GM10266 (cell line): ENCODE data around the gene EOMES.

Source experiments
- DNase-seq: peaks from one replicate; pipeline ENCODE4 v3.0.0; 2012; ENCODE audit errors: extremely low spot score
- CTCF ChIP-seq: IDR thresholded peaks from 2 replicates; pipeline ENCODE4 v1.5.1; 2012; ENCODE audit warnings: mild to moderate bottlenecking, low read depth; ENCODE audit not compliant: control insufficient read depth, insufficient read depth; ENCODE audit errors: missing control alignments

Gene EOMES

GRCh38 chr3:27671101-27671500 is 51.0 kb downstream of the EOMES start:
- DNase-seq = no peak
- TF ChIP-seq CTCF = no peak

DNA sequence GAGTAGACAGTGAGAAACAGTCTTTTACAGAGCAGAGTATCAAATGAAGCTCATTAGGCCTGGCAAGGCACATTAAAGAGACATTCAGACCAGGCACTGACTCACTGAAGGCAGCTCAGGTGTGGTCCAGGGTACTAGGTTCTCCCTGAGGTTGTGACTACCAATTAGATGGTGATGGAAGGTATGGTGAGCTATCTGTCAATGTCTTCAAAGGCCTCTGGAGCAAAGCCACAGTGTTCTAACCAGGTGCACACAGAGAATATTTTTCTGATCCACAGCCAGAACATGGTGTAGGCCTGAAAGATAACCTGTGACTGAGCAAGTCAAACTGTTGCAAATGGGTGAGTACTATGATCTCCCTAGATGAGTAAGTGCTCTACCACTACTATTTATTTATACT is 51.5 kb downstream of the EOMES start:
- no peak for TF ChIP-seq CTCF
- no peak for DNase-seq

DNA sequence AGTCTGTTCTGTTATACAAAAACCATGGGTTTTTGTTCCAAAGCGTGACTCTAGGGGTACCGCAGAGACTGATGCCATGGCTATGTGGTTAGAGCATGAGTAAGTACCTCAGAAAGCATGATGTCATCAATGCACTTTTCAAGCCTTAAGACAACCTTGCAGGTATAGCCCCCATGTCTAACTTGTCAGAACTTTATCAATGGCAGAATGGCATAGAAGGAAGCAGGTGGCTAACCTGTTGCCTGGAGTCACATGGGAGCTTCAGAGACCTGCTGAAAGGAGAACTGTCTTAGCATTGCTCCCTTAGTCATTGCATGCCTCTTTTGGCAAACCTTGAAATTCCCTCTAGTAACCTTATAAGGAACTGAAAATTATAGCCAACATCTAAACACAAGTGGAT is 52.5 kb downstream of the EOMES start:
- no peak for DNase-seq
- no peak for TF ChIP-seq CTCF

- DNase-seq = no peak
- TF ChIP-seq CTCF = no peak
Measured at GRCh38 chr3:27667751-27668150, 54.4 kb downstream of the EOMES start.

GRCh38 chr3:27666708-27667107 is 55.4 kb downstream of the EOMES start:
- no peak for DNase-seq
- no peak for TF ChIP-seq CTCF

- no peak for DNase-seq
- TF ChIP-seq CTCF = no peak
Measured at GRCh38 chr3:27666272-27666671, 55.9 kb downstream of the EOMES start.
